ENCODE data around the gene HOXA9.

- no peak for TF ChIP-seq CTCF (tag by site-specific recombination; IDR thresholded peaks at IDR 0.05)
- TF ChIP-seq ZNF423 (tag by site-specific recombination; IDR thresholded peaks at IDR 0.05), result no peak
- TF ChIP-seq REST (tag by site-specific recombination; IDR thresholded peaks at IDR 0.05), result no peak
- TF ChIP-seq ZNF311 (tag by site-specific recombination; IDR thresholded peaks at IDR 0.05; ENCODE audit: borderline replicate concordance), result no peak
- TF ChIP-seq ZSCAN16 (tag by site-specific recombination; IDR thresholded peaks at IDR 0.05), result no peak
- no peak for TF ChIP-seq HOXA7 (CRISPR knock-in tag; IDR thresholded peaks at IDR 0.05; ENCODE audit: borderline replicate concordance)
- no peak for TF ChIP-seq ELK4 (IDR thresholded peaks at IDR 0.05; ENCODE audit: borderline replicate concordance, low read depth, low read length)
- TF ChIP-seq, protein P1, sequence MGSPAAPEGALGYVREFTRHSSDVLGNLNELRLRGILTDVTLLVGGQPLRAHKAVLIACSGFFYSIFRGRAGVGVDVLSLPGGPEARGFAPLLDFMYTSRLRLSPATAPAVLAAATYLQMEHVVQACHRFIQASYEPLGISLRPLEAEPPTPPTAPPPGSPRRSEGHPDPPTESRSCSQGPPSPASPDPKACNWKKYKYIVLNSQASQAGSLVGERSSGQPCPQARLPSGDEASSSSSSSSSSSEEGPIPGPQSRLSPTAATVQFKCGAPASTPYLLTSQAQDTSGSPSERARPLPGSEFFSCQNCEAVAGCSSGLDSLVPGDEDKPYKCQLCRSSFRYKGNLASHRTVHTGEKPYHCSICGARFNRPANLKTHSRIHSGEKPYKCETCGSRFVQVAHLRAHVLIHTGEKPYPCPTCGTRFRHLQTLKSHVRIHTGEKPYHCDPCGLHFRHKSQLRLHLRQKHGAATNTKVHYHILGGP (tag by site-specific recombination; IDR thresholded peaks at IDR 0.05), result no peak
- TF ChIP-seq KLF1 (tag by site-specific recombination; IDR thresholded peaks at IDR 0.05), result no peak
These were observed 5.9 kb upstream of the HOXA9 start for GRCh38 chr7:27171325-27171636.
